Upper lobe of left lung (tissue), 6 donors: ENCODE results near the gene SNAI3. TPM values are rescaled to one million over a fixed set of nuclear protein-coding genes. Genes with fewer than 3 reads are reported as not detected.

Experiments used
- ATAC-seq, 2 donors: fragments of 200-7000 bp; cut with Tn5 transposase; one replicate each; pipeline ENCODE4 v1.9.1; 2022; ENCODE audit warnings: mild to moderate bottlenecking in 2 of 2, moderate library complexity in 2 of 2; ENCODE audit not compliant: low FRiP score in 2 of 2
- DNase-seq, 2 donors: peaks; one replicate each; pipeline ENCODE4 v3.0.0-alpha.2; 2019 to 2020
- H3K27ac ChIP-seq, 4 donors: fragments of 200-600 bp; sonication (generic); one replicate each; pipeline ENCODE4 v1.5.1; 2016 to 2019
- H3K27me3 ChIP-seq, 4 donors: fragments of 200-600 bp; sonication (generic); one replicate each; pipeline ENCODE4 v1.5.1; 2017 to 2019
- H3K36me3 ChIP-seq, 4 donors: fragments of 200-600 bp; sonication (generic); one replicate each; pipeline ENCODE4 v1.5.1; 2016 to 2019
- H3K4me1 ChIP-seq, 4 donors: fragments of 200-600 bp; sonication (generic); one replicate each; pipeline ENCODE4 v1.5.1; 2018 to 2019
- H3K4me3 ChIP-seq, 4 donors: fragments of 200-600 bp; sonication (generic); one replicate each; pipeline ENCODE4 v1.5.1; 2017 to 2019; ENCODE audit warnings: mild to moderate bottlenecking in 2 of 4, moderate library complexity in 1 of 4
- H3K9me3 ChIP-seq, 4 donors: fragments of 200-600 bp; sonication (generic); one replicate each; pipeline ENCODE4 v1.5.1; 2018 to 2019
- CTCF ChIP-seq, 6 experiments: fragments of 450-650 bp in 4 of 6; fragments of 200-600 bp in 2 of 6; sonication (generic) in 2 of 6; IDR thresholded peaks; one replicate each; pipeline ENCODE4 v1.5.1; 2016 to 2019; ENCODE audit warnings: antibody characterized with exemption in 6 of 6
- EP300 ChIP-seq, 4 donors: sonication (generic); formaldehyde crosslinking; IDR thresholded peaks; one replicate each; pipeline ENCODE4 v1.5.1; 2017; ENCODE audit warnings: antibody characterized with exemption in 4 of 4, control low read depth in 2 of 4
- POLR2A ChIP-seq, 4 donors: fragments of 450-650 bp; IDR thresholded peaks; one replicate each; pipeline ENCODE4 v1.5.1; 2016 to 2017; ENCODE audit warnings: antibody characterized with exemption in 4 of 4, mild to moderate bottlenecking in 2 of 4
- POLR2AphosphoS5 ChIP-seq, 2 donors: sonication (generic); formaldehyde crosslinking; IDR thresholded peaks; one replicate each; pipeline ENCODE4 v1.5.1; 2017; ENCODE audit warnings: antibody characterized with exemption in 2 of 2
- WGBS, 2 donors: methylation state at CpG; one replicate each; pipeline ENCODE4 v1.1.5; 2017 to 2018; 5-methylcytosine and 5-hydroxymethylcytosine counted together
- total RNA-seq, 6 donors: library from RNA; depleted of rRNA in 4 of 6; stranded (reverse); fragments of >200 nt in 4 of 6; gene quantifications; one replicate each; pipeline versions ENCODE4 v1.1.0 to v1.2.1, GENCODE V29; 2016 to 2021
- donor health status: DM: no; HTN: no; CAD: no; lungs with moderate emphysema.
- donor health status: DM: no; HTN: yes; CAD: no; lungs with severe emphysema.

Gene SNAI3
- total RNA-seq, 6 donors from 2014 or later, result 0.78 to 8.1 (median 7.0) TPM; not detected in 1

GRCh38 chr16:88649195-88649923 lies 36.9 kb downstream of the SNAI3 start:
- peak overlapping the region; percentile 87 to 97 (median 92) for H3K27ac ChIP-seq
- DNase-seq (peak in 1 of 2 donors; percentile 73), ATAC-seq (no peak)
- peak overlapping the region; percentile 71 to 91 (median 86) for H3K4me3 ChIP-seq
- no peaks in the 10 kb centered on the region for H3K27me3 ChIP-seq
- no peak for TF ChIP-seq POLR2A (IDR thresholded peaks at IDR 0.05)
- TF ChIP-seq EP300 (IDR thresholded peaks at IDR 0.05), result no peak
- no peak for TF ChIP-seq CTCF (IDR thresholded peaks at IDR 0.05)
- no peak for TF ChIP-seq POLR2AphosphoS5 (IDR thresholded peaks at IDR 0.05)
- no peaks in the 10 kb centered on the region for H3K9me3 ChIP-seq
- peaks cover 0 to 29% (median 17%) of the 10 kb centered on the region in 4 donors for H3K36me3 ChIP-seq
- peaks cover 16 to 47% (median 28%) of the 10 kb centered on the region in 4 donors for H3K4me1 ChIP-seq
- 76 to 87% methylated on average over 16 to 20 of the region's 20 CpGs for WGBS, 2 donors

- Histone ChIP-seq H3K4me3 (no peak overlapping the region), H3K4me1 (peaks cover 16 to 47% (median 28%) of the 10 kb centered on the region in 4 donors), H3K9me3 (no peaks in the 10 kb centered on the region), H3K27me3 (no peaks in the 10 kb centered on the region), H3K27ac (no peak overlapping the region), H3K36me3 (peaks cover 0 to 30% (median 15%) of the 10 kb centered on the region in 4 donors)
- TF ChIP-seq CTCF (IDR thresholded peaks at IDR 0.05), result no peak
- TF ChIP-seq POLR2A (IDR thresholded peaks at IDR 0.05), result no peak
- TF ChIP-seq POLR2AphosphoS5 (IDR thresholded peaks at IDR 0.05), result no peak
- no peak for TF ChIP-seq EP300 (IDR thresholded peaks at IDR 0.05)
- WGBS, 2 donors, result 86 to 90% methylated on average over 7 to 19 of the region's 22 CpGs
- ATAC-seq, result no peak
- peak in 1 of 2 donors; percentile 76 for DNase-seq
Observed at GRCh38 chr16:88647178-88648070, 38.9 kb downstream of the SNAI3 start.

- Histone ChIP-seq H3K27me3 (no peaks in the 10 kb centered on the region), H3K27ac (no peak overlapping the region), H3K9me3 (no peaks in the 10 kb centered on the region), H3K36me3 (peaks cover 0 to 30% (median 15%) of the 10 kb centered on the region in 4 donors), H3K4me3 (no peak overlapping the region), H3K4me1 (peaks cover 11 to 42% (median 23%) of the 10 kb centered on the region in 4 donors)
- 89 to 94% methylated on average over 17 to 27 of the region's 28 CpGs for WGBS, 2 donors
- no peak for TF ChIP-seq CTCF (IDR thresholded peaks at IDR 0.05)
- TF ChIP-seq EP300 (IDR thresholded peaks at IDR 0.05), result no peak
- no peak for TF ChIP-seq POLR2AphosphoS5 (IDR thresholded peaks at IDR 0.05)
- no peak for TF ChIP-seq POLR2A (IDR thresholded peaks at IDR 0.05)
- DNase-seq (peak in 1 of 2 donors; percentile 61), ATAC-seq (no peak)
Observed at GRCh38 chr16:88646345-88647034, 39.8 kb downstream of the SNAI3 start.

- ATAC-seq (no peak), DNase-seq (peak in 1 of 2 donors; percentile 81)
- Histone ChIP-seq H3K27ac (no peak overlapping the region), H3K4me3 (no peak overlapping the region), H3K36me3 (peaks cover 0 to 30% (median 15%) of the 10 kb centered on the region in 4 donors), H3K27me3 (no peaks in the 10 kb centered on the region), H3K4me1 (peaks cover 8 to 37% (median 18%) of the 10 kb centered on the region in 4 donors), H3K9me3 (no peaks in the 10 kb centered on the region)
- 89 to 94% methylated on average over 15 to 23 of the region's 23 CpGs for WGBS, 2 donors
- TF ChIP-seq EP300 (IDR thresholded peaks at IDR 0.05), result no peak
Observed at GRCh38 chr16:88645941-88646340, 40.4 kb downstream of the SNAI3 start.
